Spinal cord (tissue), 10 donors: ENCODE results near the gene CRYAA. TPM values are rescaled to one million over a fixed set of nuclear protein-coding genes. Genes with fewer than 3 reads are reported as not detected.
"Not testable (repeated sequence)": the region's sequence is repeated elsewhere in the genome, so short reads cannot be mapped to it uniquely, and the experiment has no call there.

Experiments used
- DNase-seq, 6 donors: peaks; one replicate each; pipeline versions ENCODE4 v3.0.0 to v3.0.0-alpha.2; 2013 to 2015; ENCODE audit warnings: low spot score in 6 of 6, low read depth in 4 of 6
- H3K27ac ChIP-seq: one replicate; pipeline ENCODE4 v1.5.1; 2013; ENCODE audit warnings: low read depth, low read length, control low read depth
- H3K27me3 ChIP-seq: one replicate; pipeline ENCODE4 v1.6.1; 2013; ENCODE audit warnings: low read length; ENCODE audit not compliant: control insufficient read depth, insufficient read depth
- H3K36me3 ChIP-seq: one replicate; pipeline ENCODE4 v1.6.1; 2013; ENCODE audit warnings: low read length; ENCODE audit not compliant: control insufficient read depth, insufficient read depth
- H3K4me1 ChIP-seq: one replicate; pipeline ENCODE4 v1.6.1; 2013; ENCODE audit warnings: low read length; ENCODE audit not compliant: control insufficient read depth, insufficient read depth
- H3K4me3 ChIP-seq: one replicate; pipeline ENCODE4 v1.5.1; 2013; ENCODE audit warnings: low read depth, low read length, control low read depth
- H3K9me3 ChIP-seq: one replicate; pipeline ENCODE4 v1.6.1; 2013; ENCODE audit warnings: low read length; ENCODE audit not compliant: control insufficient read depth, insufficient read depth
- WGBS: methylation state at CpG from one replicate; pipeline ENCODE4 v1.1.5; 2013; ENCODE audit warnings: missing lambda C conversion rate; ENCODE audit not compliant: insufficient coverage; 5-methylcytosine and 5-hydroxymethylcytosine counted together
- long read RNA-seq, 4 donors: transcript quantifications; one replicate each; lab custom pipeline, GENCODE V29; 2026
- polyA plus RNA-seq, 2 donors: library from polyadenylated mRNA; unstranded; fragments of 120-200 nt; gene quantifications; one replicate each; pipeline ENCODE4 v1.2.1, GENCODE V29; 2013; ENCODE audit not compliant: insufficient read length in 2 of 2
- total RNA-seq, 2 donors: library from RNA; depleted of rRNA in 1 of 2; stranded (reverse); fragments of 120-200 nt in 1 of 2; fragments of >200 nt in 1 of 2; gene quantifications; one replicate each; pipeline versions ENCODE4 v1.2.3 to v1.2.4, GENCODE V29; 2013 to 2014
- donor health status: healthy.

CRYAA gene, protein sequence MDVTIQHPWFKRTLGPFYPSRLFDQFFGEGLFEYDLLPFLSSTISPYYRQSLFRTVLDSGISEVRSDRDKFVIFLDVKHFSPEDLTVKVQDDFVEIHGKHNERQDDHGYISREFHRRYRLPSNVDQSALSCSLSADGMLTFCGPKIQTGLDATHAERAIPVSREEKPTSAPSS
- total RNA-seq (not detected), polyA plus RNA-seq (not detected)
- long read RNA-seq, donor 1, result 0 reads
- long read RNA-seq, donor 2, result 0 reads
- long read RNA-seq, donor 3, result 0 reads
- long read RNA-seq, donor 4, result 0 reads

DNA sequence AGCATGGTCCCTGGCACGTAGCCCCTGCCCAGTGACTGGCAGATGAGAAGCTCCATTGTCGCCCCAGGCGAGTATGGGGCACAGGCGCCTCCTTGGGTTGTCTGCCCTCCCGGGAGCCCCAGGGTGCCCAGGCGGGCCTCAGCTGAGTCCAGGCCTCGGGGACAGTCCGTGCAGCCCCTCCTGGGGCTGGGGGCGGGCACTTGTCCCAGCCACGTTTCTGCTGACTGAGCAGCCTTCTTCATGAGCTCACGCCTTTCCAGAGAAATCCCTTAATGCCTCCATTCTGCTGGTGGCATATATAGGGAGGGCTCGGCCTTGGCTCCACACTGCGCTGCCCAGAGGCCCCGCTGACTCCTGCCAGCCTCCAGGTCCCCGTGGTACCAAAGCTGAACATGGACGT lies at the start of gene CRYAA:
TSS of gene CRYAA (plus strand) at position 301 of the 400 bp plus-strand sequence. CDS start at position 393, 92 bp downstream.
- not testable (repeated sequence) for H3K27ac ChIP-seq, H3K9me3 ChIP-seq, H3K27me3 ChIP-seq, H3K4me1 ChIP-seq, H3K36me3 ChIP-seq, DNase-seq, H3K4me3 ChIP-seq
- WGBS, result no CpG with 5 or more reads among the region's 16 CpGs

DNA sequence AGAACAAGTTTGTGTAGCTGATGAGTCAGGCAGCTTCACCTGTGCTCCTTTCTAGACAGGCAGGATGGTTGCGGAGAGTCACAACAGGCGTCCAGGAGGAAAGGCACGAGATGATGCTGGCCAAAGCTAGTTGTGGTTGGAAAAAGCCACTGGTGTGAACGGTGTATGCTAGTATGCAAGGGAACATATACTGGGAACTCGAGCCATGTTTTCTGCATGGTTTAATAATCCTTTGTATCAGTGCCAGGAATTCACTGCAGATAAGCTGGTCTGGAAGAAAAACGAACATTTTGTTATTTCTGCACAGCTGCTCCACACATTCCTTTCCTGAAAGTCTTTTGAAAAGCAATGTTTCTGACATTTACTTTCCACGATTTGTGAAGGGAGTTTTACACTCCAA lies 38.7 kb upstream of the CRYAA start:
- H3K36me3 ChIP-seq, H3K4me1 ChIP-seq, H3K27me3 ChIP-seq, H3K4me3 ChIP-seq, H3K27ac ChIP-seq, DNase-seq, H3K9me3 ChIP-seq: not testable (repeated sequence)
- no CpG with 5 or more reads among the region's 7 CpGs for WGBS

DNA sequence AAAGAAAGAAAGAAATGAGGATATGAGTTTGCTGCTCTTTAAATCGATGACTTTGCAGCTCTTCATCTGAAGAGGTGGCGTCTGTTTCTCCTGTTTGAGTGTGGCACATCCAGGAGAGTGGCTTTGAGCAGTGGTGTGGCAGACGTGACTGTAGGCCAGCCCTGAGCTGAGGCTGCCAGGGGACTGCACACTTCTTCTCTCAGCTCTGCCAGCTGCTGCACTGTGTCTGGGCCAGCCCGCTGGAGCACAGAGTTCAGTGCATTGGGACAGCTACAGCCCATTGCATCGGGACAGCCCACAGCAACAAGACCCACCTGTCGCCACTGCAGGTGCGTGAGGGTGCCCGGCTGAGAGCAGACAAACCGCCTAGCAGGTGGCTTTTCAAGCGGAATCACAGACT lies 34.3 kb upstream of the CRYAA start:
- not testable (repeated sequence) for H3K36me3 ChIP-seq, H3K27ac ChIP-seq, H3K4me1 ChIP-seq, H3K4me3 ChIP-seq, H3K9me3 ChIP-seq, DNase-seq, H3K27me3 ChIP-seq
- no CpG with 5 or more reads among the region's 10 CpGs for WGBS

GRCh38 chr21:43138944-43139343 lies 29.9 kb upstream of the CRYAA start:
- not testable (repeated sequence) for H3K27me3 ChIP-seq, H3K4me1 ChIP-seq, H3K36me3 ChIP-seq, DNase-seq, H3K9me3 ChIP-seq, H3K4me3 ChIP-seq, H3K27ac ChIP-seq
- WGBS, result no CpG with 5 or more reads among the region's 8 CpGs

DNA sequence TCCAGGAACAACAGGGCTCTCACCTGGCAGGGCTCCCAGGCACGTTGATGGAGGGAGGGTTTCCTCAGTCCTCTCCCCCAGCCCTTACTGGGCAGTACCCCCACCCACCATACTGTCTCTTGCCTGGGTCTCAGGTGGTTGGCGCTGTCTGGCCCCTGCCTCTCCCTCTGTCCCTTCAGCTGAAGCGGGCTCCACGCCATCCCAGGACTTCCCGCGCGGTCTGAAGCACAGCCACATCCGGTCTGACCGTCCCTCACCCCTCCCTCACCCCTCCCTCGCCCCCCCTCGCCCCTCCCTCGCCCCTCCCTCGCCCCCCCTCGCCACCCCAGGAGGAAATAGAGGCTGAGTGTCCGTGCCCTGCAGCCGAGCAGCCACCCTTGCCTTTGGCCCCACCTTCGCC lies 27.4 kb upstream of the CRYAA start:
- no CpG with 5 or more reads among the region's 17 CpGs for WGBS
- H3K27me3 ChIP-seq, DNase-seq, H3K36me3 ChIP-seq, H3K4me1 ChIP-seq, H3K4me3 ChIP-seq, H3K27ac ChIP-seq, H3K9me3 ChIP-seq: not testable (repeated sequence)

- H3K4me1 ChIP-seq, H3K9me3 ChIP-seq, H3K27ac ChIP-seq, DNase-seq, H3K27me3 ChIP-seq, H3K36me3 ChIP-seq, H3K4me3 ChIP-seq: not testable (repeated sequence)
- WGBS, result no CpG with 5 or more reads among the region's 12 CpGs
Observed at GRCh38 chr21:43146637-43147036, 22.2 kb upstream of the CRYAA start.

- H3K4me1 ChIP-seq, H3K27ac ChIP-seq, H3K27me3 ChIP-seq, H3K36me3 ChIP-seq, H3K9me3 ChIP-seq, DNase-seq, H3K4me3 ChIP-seq: not testable (repeated sequence)
- no CpG with 5 or more reads among the region's 7 CpGs for WGBS
Observed at GRCh38 chr21:43147999-43148398, 20.8 kb upstream of the CRYAA start.

GRCh38 chr21:43149344-43149743 lies 19.5 kb upstream of the CRYAA start:
- not testable (repeated sequence) for H3K27ac ChIP-seq, DNase-seq, H3K36me3 ChIP-seq, H3K9me3 ChIP-seq, H3K27me3 ChIP-seq, H3K4me1 ChIP-seq, H3K4me3 ChIP-seq
- WGBS, result no CpG with 5 or more reads among the region's 11 CpGs

DNA sequence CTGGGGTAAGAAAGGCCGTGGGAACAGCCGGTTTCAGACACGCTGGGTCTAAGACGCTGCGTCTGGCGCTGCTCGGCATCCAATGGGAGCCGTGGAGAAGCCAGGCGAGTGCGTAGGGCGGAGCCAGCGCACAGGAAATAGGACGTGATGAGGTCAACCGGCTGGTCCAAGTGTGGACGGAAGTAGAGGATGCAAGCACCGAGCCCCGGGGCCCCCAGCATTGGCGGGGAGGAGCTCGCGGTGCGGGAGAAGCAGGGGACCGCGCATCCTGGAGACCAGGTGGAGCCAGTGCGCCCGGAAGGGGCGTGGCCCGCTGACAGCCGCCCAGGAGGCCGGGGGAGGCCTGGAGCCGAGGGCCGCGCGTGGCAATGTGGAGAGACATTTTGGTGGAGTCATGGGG lies 15.2 kb upstream of the CRYAA start:
- not testable (repeated sequence) for H3K9me3 ChIP-seq, H3K27ac ChIP-seq, H3K27me3 ChIP-seq, H3K4me1 ChIP-seq, H3K36me3 ChIP-seq, H3K4me3 ChIP-seq, DNase-seq
- no CpG with 5 or more reads among the region's 33 CpGs for WGBS

- H3K4me3 ChIP-seq, DNase-seq, H3K27me3 ChIP-seq, H3K36me3 ChIP-seq, H3K27ac ChIP-seq, H3K4me1 ChIP-seq, H3K9me3 ChIP-seq: not testable (repeated sequence)
- no CpG with 5 or more reads among the region's 31 CpGs for whole genome bisulfite sequencing
Observed at GRCh38 chr21:43159279-43160175, 9.3 kb upstream of the CRYAA start.
